T-helper 9 cell (primary cell): ENCODE data around the gene PEX11G.

Experiments
- DNase-seq: peaks from one replicate; pipeline ENCODE4 v3.0.0-alpha.2; 2020

PEX11G gene

DNA sequence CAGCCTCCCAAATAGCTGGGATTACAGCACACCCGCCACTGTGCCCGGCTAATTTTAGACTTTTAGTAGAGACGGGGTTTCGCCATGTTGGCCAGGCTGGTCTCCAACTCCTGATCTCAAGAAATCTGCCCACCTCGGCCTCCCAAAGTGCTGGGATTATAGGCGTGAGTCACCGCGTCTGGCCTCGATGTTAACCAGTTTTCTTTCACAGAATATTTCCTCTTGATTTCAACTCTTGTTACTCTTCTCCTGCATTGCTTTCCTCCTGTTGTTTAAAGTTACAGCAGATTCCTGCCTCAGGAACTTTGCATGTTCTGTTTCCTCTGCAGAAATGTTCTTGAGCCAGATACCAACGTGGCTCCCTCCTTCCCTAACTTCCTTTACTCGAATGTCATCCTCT lies 3.7 kb upstream of the PEX11G start:
- no peak for DNase-seq

DNA sequence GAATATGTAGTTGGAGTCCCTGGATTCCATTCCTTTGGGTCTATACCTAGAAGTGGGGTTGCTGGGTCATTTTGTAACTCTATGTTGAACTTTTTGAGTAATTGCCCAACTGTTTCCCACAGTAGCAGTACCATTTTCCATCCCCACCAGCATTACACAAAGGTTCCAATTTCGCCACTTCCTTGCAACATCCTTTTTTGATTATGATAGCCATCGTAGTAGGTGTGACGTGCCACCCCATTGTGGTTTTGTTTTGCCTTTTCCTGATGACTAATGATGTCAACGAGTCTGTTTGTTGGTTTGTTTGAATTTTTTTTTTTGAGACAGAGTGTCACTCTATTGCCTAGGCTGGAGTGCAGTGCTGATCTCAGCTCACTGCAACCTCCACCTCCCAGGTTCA lies 3.3 kb upstream of the PEX11G start:
- no peak for DNase-seq

DNA sequence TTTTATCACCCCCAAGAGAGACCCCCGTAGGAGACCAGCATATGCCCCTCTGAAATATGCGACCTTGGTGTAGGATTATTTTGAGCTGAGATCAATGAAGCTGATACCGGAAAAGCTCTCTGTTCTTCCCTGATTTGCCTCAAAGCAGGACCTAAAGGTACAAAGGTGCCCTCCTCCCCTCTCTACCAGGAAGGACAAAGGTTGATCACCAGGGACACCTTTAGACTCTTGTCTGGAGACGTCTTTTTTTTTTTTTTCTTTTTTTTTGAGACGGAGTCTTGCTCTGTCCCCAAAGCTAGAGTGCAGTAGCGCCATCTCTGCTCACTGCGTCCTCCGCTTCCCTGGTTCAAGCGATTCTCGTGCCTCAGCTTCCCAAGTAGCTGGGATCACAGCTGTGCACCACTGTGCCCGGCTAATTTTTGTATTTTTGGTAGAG lies 792 bp upstream of the PEX11G start:
- DNase-seq = no peak

DNA sequence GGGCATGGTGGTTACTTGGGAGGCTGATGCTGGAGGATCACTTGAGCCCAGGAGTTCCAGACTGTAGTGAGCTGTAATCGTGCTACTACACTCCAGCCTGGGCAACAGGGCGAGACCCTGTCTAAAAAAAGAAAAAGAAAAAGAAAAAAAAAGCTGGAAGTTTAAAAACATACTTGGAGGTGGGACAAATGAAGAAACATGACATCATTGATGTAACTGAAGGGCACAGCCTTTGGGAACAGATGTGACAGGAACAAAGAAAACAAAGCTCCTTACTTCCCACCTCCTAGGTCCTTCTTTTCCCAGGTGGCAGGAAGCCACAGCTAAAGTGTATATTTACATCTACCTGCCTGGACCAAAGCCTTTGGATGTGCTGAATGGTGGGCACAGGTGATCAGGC lies 1.9 kb downstream of the PEX11G start:
- DNase-seq = no peak

DNA sequence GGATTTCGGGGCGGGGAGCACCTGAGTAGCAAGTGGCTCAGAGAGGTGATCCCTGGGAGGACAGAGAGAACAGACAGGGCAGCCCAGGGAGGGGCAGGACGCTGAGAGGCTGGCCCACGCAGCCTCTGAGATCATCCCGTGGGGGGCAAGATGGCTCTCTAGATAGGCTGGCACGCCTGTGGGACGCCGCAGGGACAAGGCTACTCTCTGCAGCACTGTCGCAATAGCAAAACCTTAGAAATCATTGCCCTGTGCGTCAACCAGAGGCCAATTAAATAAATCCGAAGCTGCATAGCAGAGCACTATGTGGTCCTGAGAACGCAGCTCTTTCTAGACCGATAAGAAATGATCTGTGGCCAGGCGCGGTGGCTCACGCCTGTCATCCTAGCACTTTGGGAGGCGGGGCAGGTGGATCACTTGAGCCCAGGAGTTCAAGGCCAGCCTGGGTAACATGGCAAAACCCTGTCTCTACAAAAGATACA lies 5.1 kb downstream of the PEX11G start:
- DNase-seq = no peak

DNA sequence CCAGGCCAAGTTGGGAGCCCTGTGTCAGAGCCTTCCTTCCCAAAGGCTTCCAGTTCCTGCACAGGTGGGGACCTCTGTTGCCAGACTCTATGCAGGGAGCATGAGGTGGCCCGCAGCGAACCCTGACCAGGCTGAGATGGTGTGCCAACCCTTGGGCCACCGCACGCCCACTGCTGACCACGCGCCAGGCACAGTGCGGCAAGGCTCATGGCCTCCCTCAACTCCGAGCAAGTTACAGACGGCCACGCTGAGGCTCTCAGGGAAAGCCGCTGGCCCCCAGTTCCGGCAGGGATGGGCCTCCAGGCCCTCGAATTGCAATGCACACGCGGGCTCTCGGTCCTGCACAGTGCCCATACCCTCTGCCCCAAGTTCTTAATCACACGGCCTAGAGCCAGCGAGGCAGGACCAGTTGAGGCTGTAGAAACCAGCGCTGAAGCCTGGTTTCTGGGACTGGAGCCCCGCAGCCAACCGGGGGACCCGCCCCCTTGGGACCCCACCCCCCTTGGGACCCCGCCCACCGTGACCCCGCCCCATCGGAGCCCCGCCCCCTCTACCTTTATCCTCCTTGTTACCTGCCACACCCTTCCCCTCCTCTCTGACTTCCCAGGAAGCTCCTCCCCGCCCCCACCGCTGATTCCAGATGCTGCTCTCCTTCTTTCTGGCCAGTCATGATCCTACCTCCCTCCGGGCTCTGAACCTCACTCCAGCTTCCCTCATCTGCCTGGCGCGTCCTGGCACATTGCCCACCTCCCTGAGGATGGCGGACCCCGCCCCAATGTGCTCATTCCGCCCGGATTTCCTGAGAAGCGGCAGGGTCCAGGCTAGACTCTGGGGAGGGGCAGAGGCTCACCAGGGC lies 6.0 kb downstream of the PEX11G start:
- no peak for DNase-seq

DNA sequence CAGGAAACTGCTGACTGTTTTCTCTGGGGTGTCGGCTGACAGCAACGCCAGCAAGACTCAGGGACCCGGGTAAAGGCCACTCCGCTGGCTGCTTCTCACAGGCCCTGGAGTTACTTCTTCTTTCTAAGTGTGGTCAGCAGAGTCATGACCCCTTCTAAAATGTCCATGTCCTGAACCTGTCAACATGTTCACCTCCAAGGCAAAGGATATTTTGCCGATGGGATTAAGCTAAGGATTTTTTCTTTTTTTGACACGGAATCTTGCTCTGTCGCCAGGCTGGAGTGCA lies 7.9 kb downstream of the PEX11G start:
- DNase-seq = no peak

DNA sequence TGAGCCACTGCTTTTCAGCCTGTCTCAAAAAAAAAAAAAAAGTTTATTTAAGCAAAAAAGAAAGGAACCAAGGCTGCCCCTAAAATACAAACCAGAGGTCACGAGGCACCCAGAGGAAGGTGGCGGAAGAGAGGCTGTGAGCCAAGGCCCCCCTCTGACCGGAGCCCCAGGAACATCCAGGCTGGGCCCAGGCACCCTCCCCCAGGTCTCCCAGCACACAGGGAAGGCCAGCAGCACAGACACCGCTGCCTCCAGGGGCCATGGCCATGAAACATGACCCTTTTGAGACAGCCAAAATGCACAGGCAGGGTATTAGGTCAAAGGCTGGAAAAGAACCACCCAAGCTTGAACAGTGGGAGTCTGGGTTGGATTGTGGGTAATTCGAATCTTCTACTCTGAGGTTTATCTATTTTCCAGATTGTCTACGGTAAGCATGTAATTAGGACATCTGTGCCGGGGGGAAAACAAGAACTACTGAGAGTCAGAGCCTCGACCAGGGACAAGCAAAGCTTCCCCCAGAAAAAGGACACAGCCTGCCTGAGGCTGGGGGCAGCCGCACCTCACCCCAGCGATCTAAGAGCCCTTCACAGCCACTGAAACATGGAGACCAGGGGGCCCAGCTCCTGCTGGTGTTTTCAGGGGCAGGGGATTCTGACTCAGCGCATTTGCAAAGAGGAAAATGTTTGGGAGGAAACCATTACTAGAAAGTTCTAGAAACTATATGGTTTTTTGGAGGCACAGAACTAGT lies 8.4 kb downstream of the PEX11G start:
- no peak for DNase-seq

DNA sequence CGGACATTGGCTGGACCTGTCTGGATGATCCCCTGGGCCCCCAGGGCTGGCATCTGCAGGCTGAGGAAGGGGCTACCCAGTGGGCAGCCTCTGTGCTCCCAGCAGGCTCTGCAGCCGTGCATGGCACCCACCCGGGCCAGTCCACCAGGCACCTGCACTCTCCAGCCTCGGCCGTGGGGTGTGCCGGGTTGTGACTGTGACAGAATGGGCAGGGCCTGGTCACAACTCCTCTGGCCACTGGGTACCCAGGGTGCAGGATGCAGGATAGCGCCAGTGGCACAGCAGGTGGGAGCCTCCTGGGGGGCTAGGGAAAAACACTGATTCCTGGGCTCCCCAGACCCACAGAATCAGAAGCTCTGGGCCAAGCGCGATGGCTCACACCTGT lies 10.0 kb downstream of the PEX11G start:
- no peak for DNase-seq

DNA sequence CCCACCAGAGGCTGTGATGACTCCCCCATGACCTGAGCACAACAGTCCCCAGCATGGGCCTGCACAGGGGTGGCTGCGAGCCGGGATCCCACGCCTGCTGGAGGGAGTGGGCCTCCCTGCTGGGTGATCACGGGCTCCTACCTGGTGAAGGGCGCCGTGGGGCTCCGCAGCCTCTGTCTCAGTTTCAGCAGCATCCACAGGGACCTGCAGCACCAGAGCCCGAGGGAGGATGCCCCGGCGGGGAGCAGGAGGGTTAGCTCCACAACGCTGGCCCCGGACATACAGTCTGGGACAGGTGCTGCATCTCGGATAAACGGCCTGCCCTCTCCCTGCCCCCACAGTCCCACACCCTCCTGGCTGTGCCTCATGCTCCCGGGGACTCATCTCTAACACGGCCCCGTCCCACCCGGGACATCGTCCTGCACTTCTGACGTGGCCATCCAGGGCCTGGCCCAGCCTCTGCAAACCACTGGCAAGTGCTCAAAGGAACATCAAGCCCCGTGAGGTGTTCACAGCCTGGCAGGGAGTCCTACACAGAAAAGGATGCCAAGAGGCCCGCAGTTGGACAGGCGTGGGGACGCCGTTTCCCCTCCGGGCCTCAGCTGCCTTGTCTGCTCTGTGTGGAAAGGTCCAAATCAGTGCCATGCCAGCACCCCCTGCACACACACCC lies 10.5 kb downstream of the PEX11G start:
- DNase-seq = no peak

DNA sequence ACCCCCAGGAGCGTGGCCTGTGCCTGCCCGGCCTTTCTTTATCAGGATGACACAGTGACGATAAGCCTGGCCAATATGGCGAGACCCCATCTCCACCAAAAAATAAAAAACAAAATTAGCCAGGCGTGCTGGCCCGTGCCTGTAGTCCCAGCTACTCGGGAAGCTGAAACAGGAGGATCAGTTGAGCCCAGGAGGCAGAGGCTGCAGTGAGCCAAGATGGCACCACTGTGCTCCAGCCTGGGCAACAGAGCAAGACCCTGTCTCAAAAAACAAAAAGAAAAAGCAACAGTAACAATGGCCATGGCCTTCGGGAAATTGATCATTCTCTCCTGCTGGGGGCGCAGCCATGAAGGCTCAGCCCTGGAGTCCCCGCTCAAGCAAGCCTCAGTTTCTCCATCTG lies 11.1 kb downstream of the PEX11G start:
- DNase-seq = no peak

DNA sequence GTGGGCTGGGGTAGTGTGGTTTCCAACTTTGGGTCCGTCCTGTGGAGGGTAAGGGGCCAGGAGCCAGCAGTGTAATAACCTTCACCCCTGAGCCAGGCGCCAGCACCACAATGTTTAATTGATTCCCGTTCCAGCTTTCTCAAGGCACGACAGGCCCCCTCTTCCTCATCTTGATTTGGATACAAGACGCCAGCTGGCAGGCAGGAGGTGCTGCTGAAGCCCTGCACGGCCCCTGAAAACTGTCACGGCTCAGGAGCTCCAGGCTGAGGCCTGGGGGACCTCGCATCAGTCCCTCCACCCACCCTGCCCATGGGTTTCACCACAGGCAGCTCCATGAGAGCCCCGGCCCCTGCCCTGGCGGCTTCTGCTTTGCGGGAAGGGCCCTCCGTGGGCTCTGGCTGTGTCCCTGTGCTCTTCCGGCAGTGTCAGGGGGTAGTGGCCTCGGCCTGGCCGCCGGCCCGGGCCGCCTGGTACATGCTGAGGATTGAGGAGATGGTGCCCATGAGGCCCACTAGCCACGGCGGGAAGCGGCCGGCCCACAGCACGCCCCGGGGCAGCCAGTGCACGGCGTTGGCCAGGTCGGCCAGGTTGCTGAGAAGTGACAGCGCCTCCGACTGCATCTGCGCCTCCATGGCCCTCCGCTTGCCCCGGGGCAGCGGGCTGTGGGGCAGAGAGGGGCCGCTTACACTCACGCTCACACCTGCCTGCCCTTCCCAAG lies 11.9 kb downstream of the PEX11G start:
- DNase-seq = no peak

DNA sequence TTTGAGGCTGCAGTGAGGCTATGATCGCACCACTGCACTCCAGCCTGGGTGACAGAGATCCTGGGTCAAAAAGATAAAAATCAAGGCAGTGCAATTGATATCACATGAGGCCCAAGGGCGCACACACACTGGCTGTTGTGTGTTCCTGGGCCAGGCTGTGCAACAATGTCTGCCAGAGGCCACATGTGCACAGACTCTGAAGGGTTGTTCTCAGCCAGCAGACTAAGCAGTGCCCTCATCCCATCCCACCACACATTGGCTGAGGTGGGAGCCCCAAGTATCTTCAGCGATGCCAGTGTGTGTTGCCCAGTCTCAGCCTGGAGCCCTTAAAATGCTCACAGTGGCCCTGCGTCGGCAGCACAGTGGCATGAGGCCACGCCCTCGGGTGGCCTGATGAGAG lies 12.6 kb downstream of the PEX11G start:
- DNase-seq = no peak

DNA sequence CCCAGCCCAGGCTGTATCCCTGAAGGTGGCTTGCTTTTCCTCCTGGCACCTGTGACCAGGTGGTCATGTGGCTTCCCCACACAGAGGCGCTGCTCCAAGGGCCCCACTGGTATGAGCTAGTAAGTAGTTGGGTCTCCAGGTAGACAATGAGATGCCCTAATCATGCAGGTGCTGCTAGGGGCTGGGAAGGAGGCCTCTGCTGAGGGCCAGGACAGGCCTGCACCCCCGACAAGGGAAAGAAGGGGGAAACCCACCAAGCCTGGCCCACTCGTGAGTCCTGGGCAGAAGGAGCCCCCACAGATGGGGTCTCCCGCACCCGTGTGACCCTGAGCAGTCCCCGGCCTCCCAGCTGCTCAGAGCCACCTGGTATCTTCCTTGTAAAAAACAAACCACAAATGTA lies 13.2 kb downstream of the PEX11G start:
- DNase-seq = no peak

DNA sequence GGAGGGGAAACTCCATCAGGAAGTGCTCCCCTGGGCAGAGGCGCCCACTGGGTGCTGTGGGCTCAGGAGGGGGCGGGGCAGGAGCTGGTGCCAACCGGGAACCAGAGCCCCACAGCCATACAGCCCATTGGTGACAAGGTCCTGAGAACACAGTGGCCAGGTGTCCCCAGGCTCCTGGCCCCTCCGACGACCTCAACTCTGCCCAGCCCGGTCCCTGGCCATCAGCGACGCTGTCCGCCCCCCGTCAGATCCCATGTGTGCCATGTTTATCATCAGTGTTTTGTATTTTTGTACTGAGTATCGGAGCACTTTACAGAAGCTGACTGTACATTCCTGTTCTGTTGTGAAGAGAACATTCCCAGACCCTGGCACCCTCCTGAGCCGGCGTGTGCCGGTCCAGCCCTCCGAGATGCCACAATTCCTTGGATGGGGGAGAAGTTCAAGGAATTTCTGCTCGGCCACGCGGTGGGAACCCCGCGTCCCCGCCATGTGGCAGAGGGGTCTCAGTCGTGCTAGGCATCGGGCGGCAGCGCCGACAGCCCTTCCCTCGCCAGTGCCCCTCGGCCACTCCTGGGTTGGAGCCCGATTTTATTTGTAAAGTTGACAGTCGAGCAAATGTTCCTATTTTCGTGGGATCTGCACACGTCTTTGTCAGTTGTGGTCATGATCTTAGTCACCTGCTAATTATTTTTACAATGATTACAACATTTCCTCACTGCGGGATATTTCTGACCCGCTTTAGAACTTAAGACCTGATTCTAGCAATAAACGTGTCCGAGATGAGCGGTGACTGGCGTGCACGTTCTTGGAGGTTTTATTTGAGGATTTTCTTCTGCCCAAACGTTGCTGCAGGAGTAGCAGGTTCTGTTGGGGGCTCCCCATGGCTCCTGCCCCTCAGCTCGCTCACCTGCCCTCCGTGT lies 16.9 kb downstream of the PEX11G start:
- no peak for DNase-seq

DNA sequence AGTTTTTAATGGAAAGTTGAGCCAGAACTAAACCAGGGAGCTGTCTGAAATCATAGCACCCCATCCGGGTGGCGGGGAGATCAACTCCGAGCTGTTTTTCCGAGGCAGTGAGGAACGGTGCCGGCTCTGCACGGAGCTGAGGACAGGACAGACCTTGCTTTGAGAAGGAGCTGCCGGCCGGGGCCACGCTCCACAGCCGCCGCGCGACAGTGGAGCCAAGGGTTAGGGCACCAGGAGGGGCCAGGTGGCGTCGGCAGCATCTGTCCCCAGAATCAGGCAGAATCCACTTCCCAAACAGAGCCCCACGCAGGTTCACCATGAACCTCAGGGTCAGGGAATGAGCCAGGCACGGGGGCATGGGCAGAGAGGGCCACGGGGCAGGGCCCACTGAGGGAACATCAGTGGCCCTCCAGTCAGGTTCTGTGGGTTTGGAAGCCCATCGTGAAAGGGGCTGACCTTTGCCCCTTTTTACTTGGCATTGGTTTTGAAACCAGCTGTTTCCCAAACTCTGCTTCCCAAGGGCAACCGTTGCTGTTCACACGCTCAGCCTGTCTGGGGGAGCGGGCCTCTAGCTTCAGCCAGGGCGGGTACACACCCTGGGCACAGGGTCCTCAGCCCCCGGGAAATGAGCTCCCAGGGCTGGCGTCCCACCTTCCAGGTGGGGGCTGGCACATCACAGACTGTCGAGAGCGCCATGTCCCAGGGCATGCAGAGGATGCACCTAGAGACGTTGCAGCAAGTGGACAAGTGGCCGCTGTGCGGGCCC lies 18.1 kb downstream of the PEX11G start:
- no peak for DNase-seq

DNA sequence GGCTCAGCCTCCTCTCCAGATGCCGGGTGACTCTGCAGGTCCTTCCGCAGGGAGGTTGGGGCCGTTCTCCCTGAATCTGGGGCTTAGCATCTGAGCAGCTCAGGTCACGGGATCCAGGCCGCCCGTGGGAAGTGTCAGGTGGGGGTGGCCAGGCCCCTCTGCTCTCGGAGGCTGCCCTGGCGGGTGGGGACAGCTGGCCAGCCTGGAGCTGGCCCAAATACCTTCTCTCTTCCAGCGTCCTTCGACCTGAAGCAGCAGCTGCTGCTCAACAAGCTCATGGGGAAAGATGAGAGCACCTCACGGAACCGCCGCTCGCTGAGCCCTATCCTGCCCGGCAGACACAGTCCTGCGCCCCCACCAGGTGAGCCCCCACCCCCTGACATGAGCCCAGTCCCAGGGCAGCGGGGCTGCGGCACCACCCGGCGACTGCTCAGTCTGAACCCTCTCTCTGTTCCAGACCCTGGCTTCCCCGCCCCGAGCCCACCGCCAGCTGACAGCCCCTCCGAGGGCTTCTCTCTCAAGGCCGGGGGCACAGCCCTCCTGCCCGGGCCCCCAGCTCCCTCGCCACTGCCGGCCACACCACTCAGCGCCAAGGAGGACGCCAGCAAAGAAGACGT lies 19.1 kb downstream of the PEX11G start:
- DNase-seq = no peak

DNA sequence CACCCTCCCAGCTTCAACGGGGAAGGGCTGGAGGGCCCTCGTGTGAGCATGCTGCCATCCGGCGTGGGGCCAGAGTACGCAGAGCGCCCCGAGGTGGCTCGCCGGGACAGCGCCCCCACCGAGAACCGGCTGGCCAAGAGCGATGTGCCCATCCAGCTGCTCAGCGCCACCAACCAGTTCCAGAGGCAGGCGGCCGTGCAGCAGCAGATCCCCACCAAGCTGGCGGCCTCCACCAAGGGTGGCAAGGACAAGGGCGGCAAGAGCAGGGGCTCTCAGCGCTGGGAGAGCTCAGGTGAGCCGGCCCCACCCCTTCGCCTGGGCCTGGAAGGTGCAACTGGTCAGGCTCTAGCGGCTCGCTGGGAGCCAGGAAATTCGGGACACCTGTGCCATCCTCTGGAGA lies 20.0 kb downstream of the PEX11G start:
- no peak for DNase-seq

DNA sequence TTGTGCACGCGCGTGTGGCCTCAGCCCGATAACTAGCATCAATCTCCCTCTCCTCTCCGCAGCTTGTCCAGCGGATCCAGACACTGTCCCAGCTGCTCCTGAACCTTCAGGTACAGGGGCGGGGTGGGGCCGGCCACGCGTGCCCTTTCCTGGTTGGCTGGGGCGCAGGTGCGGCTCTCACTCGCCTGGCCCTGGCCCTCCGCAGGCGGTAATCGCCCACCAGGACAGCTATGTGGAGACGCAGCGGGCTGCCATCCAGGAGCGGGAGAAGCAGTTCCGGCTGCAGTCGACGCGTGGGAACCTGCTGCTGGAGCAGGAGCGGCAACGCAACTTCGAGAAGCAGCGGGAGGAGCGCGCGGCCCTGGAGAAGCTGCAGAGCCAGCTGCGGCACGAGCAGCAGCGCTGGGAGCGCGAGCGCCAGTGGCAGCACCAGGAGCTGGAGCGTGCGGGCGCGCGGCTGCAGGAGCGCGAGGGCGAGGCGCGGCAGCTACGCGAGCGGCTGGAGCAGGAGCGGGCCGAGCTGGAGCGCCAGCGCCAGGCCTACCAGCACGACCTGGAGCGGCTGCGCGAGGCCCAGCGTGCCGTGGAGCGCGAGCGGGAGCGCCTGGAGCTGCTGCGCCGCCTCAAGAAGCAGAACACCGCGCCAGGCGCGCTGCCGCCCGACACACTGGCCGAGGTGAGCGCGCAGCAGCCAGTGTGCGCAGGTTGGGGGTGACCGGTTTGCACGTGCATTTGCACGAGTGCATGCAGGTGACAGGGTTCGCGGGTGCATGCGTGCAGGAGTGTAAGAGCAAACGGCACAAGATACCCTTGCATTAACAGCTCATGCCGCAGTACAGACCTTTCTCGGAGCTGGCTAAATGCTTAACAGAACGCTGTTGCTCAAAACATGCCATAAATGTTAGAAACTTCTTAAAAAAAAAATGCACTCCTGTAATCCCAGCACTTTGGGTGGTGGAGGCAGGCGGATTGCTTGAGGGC lies 21.5 kb downstream of the PEX11G start:
- no peak for DNase-seq

DNA sequence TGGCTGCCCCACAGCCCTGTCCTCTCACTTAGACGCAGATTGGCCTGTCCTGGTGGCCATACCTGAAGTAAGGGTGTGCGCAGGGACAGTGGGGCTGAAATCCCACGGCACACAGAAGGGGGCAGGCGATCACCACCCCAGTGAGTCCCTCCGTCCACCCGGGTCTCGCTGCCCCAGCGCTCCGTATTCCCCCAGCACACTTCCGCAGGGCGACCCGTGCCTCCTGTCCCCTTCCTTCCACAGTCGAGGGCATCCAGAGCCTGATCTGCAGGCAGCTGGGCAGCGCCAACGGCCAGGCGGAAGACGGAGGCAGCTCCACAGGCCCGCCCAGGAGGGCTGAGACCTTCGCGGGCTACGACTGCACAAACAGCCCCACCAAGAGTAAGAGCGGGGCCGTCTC lies 25.3 kb downstream of the PEX11G start:
- DNase-seq = no peak
